ENCODE measurements around the gene SLC44A4. TPM values are rescaled to one million over a fixed set of nuclear protein-coding genes. Genes with fewer than 3 reads are reported as not detected.

Gene SLC44A4
- polyA plus RNA-seq, 2 of the 4 experiments (the other 2 are of a cell fraction): 0.27 TPM; not detected in 1

GRCh38 chr6:31831350-31832215 lies 47.2 kb downstream of the SLC44A4 start:
- 75% methylated on average over 15 of the region's 15 CpGs for WGBS (ENCODE audit: missing lambda C conversion rate)
- H3K27ac ChIP-seq: peak overlapping the region; percentile 38 to 81; a peak in 4 of 6 replicates
- ChIA-PET POLR2A (no interaction called here), CTCF (interaction anchor here (0.7 to 2.9 kb wide), 6 partner anchors 35 to 168 kb away, joined by 3 to 36 read pairs (median 10); partner anchors contain the start of genes DDAH2, GPANK1, LY6G5C and VARS1)
- H3K4me2 ChIP-seq: peak overlapping the region; percentile 88
- peak; percentile 46 for TF ChIP-seq POLR2A (IDR thresholded peaks at IDR 0.05; ENCODE audit: low read length)
- TF ChIP-seq HEYL (CRISPR knock-in tag; IDR thresholded peaks at IDR 0.05): no peak
- no peak for TF ChIP-seq MAZ (IDR thresholded peaks at IDR 0.05; ENCODE audit: borderline replicate concordance, low read depth, low read length)
- no peak for ATAC-seq
- H3K9me3 ChIP-seq: no peaks in the 10 kb centered on the region
- peaks cover 11% of the 10 kb centered on the region for H3K4me1 ChIP-seq
- no peak for DNase-seq (ENCODE audit: low read depth in 1 of 2, low spot score in 1 of 2)
- no peak for FAIRE-seq
- peak overlapping the region; percentile 53; the same call in 1 of the 3 replicates for H3K4me3 ChIP-seq

DNA sequence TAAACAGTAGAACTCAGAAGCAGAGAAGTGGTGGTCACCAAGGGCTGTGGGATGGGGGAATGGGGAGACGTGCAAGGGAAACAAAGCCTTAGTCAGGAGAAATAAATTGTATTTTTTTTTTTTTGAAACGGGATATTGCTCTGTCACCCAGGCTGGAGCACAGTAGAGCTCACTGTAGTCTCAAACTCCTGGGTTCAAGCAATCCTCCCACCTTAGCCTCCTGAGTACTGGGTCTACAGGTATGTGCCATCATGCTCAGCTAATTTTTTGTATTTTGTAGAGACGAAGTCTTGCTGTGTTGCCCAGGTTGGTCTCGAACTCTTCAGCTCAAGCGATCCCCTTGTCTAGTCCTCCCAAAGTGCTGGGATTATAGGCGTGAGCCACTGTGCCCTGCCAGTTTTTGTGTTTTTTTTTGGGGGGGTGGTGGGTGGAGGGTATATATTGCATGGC lies 47.9 kb downstream of the SLC44A4 start:
- Histone ChIP-seq H3K4me1 (peaks cover 17% of the 10 kb centered on the region), H3K9me3 (no peaks in the 10 kb centered on the region), H3K4me2 (peak overlapping the region; percentile 88), H3K4me3 (peak overlapping the region; percentile 53), H3K27ac (peak overlapping the region; percentile 38 to 81)
- 41% methylated on average over 6 of the region's 6 CpGs for WGBS (ENCODE audit: missing lambda C conversion rate)
- ChIA-PET CTCF (interaction anchor here (0.8 to 2.9 kb wide), 20 partner anchors 10 to 246 kb away, joined by 3 to 36 read pairs (median 4); partner anchors contain the start of genes DDAH2, GPANK1, LY6G5C and NEU1), POLR2A (interaction anchor here (0.7 to 1.3 kb wide), 3 partner anchors 16 to 39 kb away, joined by 3 to 8 read pairs (median 4); partner anchors contain the start of genes HSPA1A and HSPA1L)
- TF ChIP-seq USF2 (IDR thresholded peaks at IDR 0.05): no peak
- ATAC-seq (no peak), DNase-seq (ENCODE audit: low read depth in 1 of 2, low spot score in 1 of 2) (no peak), FAIRE-seq (no peak)

DNA sequence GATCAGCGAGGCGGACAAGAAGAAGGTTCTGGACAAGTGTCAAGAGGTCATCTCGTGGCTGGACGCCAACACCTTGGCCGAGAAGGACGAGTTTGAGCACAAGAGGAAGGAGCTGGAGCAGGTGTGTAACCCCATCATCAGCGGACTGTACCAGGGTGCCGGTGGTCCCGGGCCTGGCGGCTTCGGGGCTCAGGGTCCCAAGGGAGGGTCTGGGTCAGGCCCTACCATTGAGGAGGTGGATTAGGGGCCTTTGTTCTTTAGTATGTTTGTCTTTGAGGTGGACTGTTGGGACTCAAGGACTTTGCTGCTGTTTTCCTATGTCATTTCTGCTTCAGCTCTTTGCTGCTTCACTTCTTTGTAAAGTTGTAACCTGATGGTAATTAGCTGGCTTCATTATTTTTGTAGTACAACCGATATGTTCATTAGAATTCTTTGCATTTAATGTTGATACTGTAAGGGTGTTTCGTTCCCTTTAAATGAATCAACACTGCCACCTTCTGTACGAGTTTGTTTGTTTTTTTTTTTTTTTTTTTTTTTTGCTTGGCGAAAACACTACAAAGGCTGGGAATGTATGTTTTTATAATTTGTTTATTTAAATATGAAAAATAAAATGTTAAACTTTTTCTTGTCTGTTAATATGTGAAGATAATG lies 49.0 kb downstream of the SLC44A4 start:
- Histone ChIP-seq H3K4me2 (peak overlapping the region; percentile 88), H3K4me3 (peak overlapping the region; percentile 53), H3K4me1 (peaks cover 22% of the 10 kb centered on the region), H3K27ac (peak overlapping the region; percentile 38 to 81; a peak in 5 of 6 replicates), H3K9me3 (no peaks in the 10 kb centered on the region)
- DNase-seq (ENCODE audit: low read depth in 1 of 2, low spot score in 1 of 2): peak in 1 of 2 experiments; percentile 51
- ChIA-PET CTCF (interaction anchor here (0.6 to 2.9 kb wide), 30 partner anchors 8 to 245 kb away, joined by 3 to 36 read pairs (median 3); partner anchors contain the start of genes ABHD16A, C6orf47, CLIC1 and DDAH2), POLR2A (interaction anchor here (0.6 to 1.4 kb wide), 5 partner anchors 14 to 51 kb away, joined by 3 to 9 read pairs (median 7); partner anchors contain the start of genes HSPA1A, HSPA1L and VARS1)
- peak; percentile 44; the same call in 1 of the 3 replicates for TF ChIP-seq SMC3 (IDR thresholded peaks at IDR 0.05)
- TF ChIP-seq REST (IDR thresholded peaks at IDR 0.05): no peak
- TF ChIP-seq, protein P1, sequence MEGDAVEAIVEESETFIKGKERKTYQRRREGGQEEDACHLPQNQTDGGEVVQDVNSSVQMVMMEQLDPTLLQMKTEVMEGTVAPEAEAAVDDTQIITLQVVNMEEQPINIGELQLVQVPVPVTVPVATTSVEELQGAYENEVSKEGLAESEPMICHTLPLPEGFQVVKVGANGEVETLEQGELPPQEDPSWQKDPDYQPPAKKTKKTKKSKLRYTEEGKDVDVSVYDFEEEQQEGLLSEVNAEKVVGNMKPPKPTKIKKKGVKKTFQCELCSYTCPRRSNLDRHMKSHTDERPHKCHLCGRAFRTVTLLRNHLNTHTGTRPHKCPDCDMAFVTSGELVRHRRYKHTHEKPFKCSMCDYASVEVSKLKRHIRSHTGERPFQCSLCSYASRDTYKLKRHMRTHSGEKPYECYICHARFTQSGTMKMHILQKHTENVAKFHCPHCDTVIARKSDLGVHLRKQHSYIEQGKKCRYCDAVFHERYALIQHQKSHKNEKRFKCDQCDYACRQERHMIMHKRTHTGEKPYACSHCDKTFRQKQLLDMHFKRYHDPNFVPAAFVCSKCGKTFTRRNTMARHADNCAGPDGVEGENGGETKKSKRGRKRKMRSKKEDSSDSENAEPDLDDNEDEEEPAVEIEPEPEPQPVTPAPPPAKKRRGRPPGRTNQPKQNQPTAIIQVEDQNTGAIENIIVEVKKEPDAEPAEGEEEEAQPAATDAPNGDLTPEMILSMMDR (IDR thresholded peaks at IDR 0.05): peak; percentile 70
- peak; percentile 56 to 68 for TF ChIP-seq RAD21 (conservative IDR thresholded peaks at IDR 0.05 in 1 of 2, IDR thresholded peaks at IDR 0.05 in 1 of 2)
- ATAC-seq: no peak
- FAIRE-seq: no peak
- WGBS (ENCODE audit: missing lambda C conversion rate): 1% methylated on average over 15 of the region's 15 CpGs
